ENCODE measurements around the gene PTPRN2.

Gene PTPRN2

DNA sequence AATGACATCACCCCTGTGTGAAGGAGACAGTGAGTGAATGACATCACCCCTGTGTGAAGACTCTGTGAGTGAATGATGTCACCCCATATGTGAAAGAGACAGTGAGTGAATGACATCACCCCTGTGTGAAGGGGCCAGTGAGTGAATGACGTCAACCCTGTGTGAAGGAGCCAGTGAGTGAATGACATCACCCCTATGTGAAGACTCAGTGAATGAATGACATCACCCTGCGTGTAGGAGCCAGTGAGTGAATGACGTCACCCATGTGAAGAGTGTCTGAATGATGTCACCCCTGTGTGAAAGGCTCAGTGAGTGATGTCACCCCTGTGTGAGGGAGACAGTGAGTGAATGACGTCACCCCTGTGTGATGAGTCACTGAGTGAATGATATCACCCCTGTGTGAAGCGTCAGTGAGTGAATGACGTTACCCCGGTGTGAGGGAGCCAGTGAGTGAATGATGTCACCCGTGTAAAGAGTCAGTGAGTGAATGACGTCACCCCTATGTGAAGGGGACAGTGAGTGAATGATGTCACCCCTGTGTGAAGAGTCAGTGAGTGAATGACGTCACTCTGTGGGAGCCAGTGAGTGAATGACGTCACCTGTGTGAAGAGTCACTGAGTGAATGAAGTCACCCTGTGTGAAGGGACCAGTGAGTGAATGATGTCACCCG lies 478.1 kb downstream of the PTPRN2 start:
- no peak for DNase-seq (ENCODE audit: low read depth in 1 of 2, low spot score in 1 of 2)

DNA sequence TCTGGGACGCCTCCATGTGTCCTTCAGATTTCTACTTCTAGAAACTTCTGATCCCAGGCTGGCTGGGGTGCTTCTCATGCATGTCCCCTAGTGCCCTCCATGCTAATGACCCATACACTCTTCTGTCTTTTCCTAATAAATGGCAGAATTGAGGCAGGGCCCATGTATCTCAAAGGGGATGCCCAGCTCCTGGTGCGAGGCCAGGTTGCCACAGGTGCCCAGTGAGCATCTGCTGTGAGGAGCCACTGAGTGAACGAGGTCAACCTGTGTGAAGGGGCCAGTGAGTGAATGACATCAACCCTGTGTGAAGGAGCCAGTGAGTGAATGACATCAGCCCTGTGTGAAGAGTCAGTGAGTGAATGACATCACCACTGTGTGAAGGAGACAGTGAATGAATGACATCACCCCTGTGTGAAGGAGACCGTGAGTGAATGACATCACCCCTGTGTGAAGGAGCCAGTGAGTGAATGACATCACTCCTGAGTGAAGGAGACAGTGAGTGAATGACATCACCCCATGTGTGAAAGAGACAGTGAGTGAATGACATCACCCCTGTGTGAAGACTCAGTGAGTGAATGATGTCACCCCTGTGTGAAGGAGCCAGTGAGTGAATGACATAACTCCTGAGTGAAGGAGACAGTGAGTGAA lies 478.9 kb downstream of the PTPRN2 start:
- DNase-seq (ENCODE audit: low read depth in 1 of 2, low spot score in 1 of 2), result no peak

GRCh38 chr7:158107806-158108205 lies 479.8 kb downstream of the PTPRN2 start:
- no peak for DNase-seq (ENCODE audit: low read depth in 1 of 2, low spot score in 1 of 2)

DNA sequence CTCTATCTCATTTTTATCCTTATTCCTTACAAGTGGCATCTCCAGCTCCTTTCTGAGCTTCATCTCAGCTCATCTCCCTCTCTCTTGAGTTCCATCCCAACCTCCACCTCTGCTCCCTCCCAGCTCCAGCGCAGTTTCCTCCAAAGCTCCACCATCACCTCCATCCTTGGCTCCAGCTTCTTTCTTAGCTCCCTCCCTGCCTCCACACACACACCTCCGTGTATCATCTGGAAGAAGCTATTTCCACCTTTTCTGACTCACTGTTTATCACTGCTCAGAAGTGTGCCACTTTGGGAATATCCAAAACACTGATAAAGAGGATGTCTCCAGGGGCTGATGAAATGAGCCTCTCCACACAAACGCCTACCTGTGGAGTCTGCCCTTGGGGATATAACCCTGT lies 481.4 kb downstream of the PTPRN2 start:
- no peak for DNase-seq (ENCODE audit: low read depth in 1 of 2, low spot score in 1 of 2)

GRCh38 chr7:158103378-158103777 lies 484.2 kb downstream of the PTPRN2 start:
- no peak for DNase-seq (ENCODE audit: low read depth in 1 of 2, low spot score in 1 of 2)

GRCh38 chr7:158102897-158103296 lies 484.7 kb downstream of the PTPRN2 start:
- no peak for DNase-seq (ENCODE audit: low read depth in 1 of 2, low spot score in 1 of 2)

GRCh38 chr7:158101821-158102450 lies 485.7 kb downstream of the PTPRN2 start:
- DNase-seq (ENCODE audit: low read depth in 1 of 2, low spot score in 1 of 2), result no peak

DNA sequence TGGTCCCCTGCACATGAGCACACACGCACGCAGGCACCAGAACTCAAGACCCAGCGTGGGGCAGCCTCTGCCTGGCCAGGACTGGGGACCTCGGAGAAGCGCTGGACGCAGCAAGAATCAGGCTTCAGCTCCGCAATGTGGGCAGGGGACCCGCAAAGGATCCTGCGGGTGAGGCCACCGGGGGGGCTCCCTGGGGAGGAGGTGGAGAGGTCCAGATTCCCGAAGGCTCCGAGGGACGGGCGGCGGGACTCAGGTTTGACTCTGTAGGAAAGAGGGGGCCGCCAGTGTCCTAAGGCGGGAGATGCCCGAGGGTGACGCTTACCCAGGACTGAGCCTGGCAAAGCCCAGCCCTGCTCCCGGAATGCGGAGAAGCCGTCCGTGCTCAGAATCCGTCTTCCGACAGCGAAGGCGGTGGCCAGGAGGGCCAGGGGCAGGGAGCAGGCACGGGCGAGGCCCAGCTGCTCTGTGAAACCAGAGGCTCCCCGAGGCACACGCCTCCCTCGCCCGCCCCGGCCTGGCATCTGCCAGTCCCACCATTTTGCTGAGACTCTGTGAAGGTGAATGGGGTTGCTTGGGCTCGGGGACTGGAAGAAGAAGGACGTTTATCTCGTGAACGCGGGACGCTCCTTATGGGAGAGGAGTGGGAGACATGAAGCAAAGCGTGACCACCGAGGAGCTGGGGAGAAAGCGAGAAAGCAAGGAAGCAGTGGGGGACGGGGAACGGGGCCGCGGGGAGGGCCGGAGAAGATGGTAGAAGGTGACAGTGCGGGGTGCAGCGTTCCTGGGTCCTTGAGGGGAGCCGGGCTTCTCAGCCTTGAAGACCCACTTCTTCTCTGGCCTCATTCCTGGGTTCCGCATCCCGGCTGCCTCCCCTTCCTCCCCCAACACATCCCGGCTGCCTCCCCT lies 489.2 kb downstream of the PTPRN2 start:
- DNase-seq (ENCODE audit: low read depth in 1 of 2, low spot score in 1 of 2), result no peak

GRCh38 chr7:158097453-158098124 lies 490.0 kb downstream of the PTPRN2 start:
- DNase-seq (ENCODE audit: low read depth in 1 of 2, low spot score in 1 of 2), result no peak

DNA sequence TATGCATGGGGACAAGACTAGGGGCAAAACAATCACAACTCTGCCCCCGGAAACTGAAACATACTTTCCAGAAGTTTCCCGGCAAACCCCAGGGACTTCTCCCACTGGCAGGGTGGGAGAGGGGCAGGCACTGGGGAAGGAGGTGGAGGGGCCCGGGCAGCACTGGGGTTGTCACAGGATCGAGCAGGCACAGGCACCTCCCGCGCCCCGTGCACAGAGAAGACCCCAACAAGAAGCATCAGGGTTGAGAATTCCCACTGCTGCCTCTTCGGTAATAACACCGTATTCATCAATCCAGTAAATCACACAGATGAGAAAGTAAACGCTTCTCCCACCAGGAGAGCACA lies 490.5 kb downstream of the PTPRN2 start:
- no peak for DNase-seq (ENCODE audit: low read depth in 1 of 2, low spot score in 1 of 2)

- no peak for DNase-seq (ENCODE audit: low read depth in 1 of 2, low spot score in 1 of 2)
Observed at GRCh38 chr7:158096582-158096981, 491.0 kb downstream of the PTPRN2 start.

DNA sequence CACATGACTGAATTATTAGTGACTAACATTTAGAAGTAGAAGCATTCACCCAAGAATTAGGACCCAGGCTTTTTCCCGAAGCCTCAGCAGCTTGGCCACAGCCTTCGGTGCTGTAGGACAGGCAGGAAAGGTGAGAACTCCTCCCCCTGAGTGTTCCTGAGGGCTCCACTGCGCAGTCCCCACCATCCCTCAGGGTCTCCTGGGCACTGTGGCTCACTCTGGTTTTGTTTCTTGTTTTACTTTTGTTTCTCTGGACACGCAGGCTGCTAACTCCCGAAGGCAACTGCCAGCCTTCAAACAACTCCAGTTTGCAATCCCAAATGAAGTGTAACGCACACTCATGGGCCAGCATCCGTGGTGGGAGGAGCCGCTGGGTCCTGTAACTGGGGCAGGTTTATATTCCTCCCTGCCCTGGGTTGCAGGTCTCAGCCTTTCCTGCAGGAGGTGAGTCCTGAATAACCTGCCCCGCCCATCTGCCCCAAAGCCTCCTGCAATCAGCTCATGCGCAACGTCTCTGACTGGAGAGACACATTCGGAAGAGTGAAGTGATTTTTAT lies 492.9 kb downstream of the PTPRN2 start:
- DNase-seq (ENCODE audit: low read depth in 1 of 2, low spot score in 1 of 2), result no peak

GRCh38 chr7:158094046-158094445 lies 493.6 kb downstream of the PTPRN2 start:
- DNase-seq (ENCODE audit: low read depth in 1 of 2, low spot score in 1 of 2), result no peak

DNA sequence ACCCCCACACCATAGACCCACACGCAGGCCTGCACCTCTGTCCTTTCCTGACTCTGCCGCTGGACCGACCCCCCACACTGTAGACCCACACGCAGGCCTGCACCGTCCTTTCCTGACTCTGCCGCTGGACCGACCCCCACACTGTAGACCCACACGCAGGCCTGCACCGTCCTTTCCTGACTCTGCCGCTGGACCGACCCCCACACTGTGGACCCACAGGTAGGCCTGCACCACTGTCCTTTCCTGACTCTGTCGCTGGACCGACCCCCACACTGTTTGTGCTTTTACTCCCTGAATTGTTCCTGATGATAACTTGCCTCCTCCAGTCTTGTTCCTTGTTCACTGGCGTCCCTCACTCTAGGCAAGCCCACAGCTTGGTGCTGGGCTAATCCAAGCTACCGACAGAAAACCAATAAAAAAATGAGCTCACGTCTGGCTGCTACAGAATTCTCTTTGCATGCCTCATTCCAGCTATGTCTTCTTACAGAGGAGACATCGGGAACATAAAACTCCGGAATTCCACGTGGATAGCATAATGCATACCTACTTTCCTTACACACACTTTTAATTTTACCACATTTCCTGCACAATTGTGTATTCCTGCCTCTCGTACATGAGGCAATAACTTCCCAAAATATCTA lies 494.3 kb downstream of the PTPRN2 start:
- no peak for DNase-seq (ENCODE audit: low read depth in 1 of 2, low spot score in 1 of 2)

DNA sequence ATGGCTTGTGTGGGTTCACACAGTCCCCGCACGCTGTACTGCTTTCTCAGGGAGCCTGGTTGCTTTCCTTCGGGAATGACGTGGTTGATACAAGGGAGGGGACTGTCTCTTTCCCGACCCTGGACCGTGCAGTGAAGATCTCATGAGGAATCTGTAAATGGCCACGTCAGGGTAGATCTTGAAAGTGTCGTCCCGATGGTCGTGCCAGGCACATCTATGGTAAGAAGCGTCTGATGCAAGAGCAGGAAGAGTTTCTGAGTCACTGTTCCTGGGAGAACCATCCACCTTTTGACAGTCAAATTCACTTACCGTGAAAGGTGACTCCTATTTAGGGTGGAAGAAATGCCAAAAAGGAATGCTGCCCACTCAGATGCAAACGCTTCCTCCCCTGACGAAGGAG lies 500.4 kb downstream of the PTPRN2 start:
- no peak for DNase-seq (ENCODE audit: low read depth in 1 of 2, low spot score in 1 of 2)

DNA sequence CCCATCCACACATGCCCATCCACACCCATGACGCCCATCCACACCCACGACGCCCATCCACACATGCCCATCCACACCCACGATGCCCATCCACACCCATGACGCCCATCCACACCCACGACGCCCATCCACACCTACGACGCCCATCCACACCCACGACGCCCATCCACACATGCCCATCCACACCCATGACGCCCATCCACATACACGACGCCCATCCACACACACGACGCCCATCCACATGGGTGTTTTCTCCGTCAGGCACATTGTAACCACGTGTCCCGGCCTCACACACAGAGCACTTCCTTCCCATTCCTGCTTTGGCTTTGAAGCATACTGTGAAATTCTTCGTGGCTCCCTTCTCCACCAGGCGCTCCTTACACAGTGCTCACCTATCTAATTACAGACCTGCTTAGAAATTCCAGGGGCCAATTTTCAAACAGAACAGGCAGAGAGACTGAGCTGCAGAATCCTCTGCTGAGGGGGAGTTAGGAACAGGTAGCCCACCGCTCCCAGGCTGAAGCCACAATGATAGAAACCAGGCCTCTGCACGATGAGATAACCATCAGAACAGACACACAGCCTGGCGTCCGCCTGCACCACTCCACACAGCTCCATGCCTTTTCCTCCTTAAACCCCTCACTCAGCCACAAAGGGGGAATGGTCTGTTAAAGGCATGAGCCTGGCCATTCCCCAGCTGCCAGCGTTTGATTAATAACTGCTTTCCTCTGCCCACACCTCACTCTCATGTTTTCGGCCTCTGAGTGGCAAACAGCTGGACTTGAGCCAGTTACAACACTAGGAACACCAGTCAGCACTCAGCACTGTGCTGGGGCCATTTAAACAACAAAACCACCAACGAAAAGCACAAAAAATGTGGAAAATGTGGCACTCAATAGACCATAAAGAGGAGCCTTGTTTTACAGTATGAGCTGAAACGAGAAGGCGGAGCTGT lies 501.6 kb downstream of the PTPRN2 start:
- DNase-seq (ENCODE audit: low read depth in 1 of 2, low spot score in 1 of 2), result no peak

DNA sequence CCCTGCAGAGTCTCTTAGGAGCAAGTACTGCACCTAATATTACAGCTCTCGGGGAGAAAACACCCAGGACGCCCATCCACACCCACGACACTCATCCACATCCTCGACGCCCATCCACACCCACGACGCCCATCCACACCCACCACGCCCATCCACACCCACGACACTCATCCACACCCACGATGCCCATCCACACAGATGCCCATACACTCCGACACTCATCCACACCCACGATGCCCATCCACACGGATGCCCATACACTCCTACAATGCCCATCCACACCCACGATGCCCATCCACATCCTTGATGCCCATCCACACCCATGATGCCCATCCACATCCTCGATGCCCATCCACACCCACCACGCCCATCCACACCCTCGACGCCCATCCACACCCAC lies 503.1 kb downstream of the PTPRN2 start:
- no peak for DNase-seq (ENCODE audit: low read depth in 1 of 2, low spot score in 1 of 2)

- no peak for DNase-seq (ENCODE audit: low read depth in 1 of 2, low spot score in 1 of 2)
Observed at GRCh38 chr7:158083526-158084310, 503.9 kb downstream of the PTPRN2 start.
